ENCODE data around the gene ZNF570.

- TF ChIP-seq TAF1 (IDR thresholded peaks at IDR 0.05; ENCODE audit: low read depth, low read length) (no peak; the same call in 1 of the 2 replicates), POU2F2 (IDR thresholded peaks at IDR 0.05; ENCODE audit: low read depth, low read length) (no peak), POLR2A (IDR thresholded peaks at IDR 0.05; ENCODE audit: low read depth, low read length) (no peak), POLR2AphosphoS5 (IDR thresholded peaks at IDR 0.05; ENCODE audit: low read depth, low read length) (no peak), PAX5 (IDR thresholded peaks at IDR 0.05; ENCODE audit: insufficient read depth, low read length, severe bottlenecking) (no peak)
These were observed 1.5 kb upstream of the ZNF570 start for GRCh38 chr19:37467608-37468090.
